Measurements from ENCODE around the gene ZNHIT1.
"Not testable (repeated sequence)": the region's sequence is repeated elsewhere in the genome, so short reads cannot be mapped to it uniquely, and the experiment has no call there.

The ZNHIT1 gene

DNA sequence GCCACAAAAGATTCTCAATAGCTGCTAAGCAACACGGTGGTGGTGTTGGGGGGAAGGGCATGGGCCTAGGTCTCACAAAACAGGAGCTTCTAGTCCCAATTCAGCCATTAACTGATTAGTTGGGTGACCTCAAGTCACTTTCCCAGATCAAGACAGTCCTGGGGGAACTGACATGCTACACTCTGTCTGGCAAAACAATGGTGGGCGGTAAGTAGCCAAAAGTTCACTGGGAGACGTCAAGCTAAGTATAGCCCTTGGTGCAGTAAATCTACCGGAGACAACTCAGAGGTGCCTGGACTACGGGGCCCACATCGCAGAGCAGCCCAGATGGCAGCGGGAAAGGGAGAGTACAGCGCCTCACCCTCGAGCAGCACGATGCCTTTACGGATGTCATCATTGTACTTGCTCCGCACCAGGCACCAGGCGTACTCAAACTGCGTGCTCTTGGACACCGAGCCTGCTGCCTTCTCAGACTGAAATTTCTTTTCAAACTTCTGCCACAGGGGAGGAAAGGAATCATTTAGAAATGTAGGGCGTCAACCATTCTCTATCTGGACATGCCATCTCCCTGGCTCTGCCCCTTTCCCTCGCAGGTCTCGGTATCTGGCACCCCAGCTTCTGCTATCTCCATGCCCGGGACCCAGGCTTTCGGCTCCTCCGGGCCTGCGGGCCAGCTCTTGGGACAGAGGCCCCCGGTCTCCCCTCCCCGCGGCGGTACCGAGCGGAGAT lies 25.8 kb downstream of the ZNHIT1 start:
- no peak for DNase-seq

DNA sequence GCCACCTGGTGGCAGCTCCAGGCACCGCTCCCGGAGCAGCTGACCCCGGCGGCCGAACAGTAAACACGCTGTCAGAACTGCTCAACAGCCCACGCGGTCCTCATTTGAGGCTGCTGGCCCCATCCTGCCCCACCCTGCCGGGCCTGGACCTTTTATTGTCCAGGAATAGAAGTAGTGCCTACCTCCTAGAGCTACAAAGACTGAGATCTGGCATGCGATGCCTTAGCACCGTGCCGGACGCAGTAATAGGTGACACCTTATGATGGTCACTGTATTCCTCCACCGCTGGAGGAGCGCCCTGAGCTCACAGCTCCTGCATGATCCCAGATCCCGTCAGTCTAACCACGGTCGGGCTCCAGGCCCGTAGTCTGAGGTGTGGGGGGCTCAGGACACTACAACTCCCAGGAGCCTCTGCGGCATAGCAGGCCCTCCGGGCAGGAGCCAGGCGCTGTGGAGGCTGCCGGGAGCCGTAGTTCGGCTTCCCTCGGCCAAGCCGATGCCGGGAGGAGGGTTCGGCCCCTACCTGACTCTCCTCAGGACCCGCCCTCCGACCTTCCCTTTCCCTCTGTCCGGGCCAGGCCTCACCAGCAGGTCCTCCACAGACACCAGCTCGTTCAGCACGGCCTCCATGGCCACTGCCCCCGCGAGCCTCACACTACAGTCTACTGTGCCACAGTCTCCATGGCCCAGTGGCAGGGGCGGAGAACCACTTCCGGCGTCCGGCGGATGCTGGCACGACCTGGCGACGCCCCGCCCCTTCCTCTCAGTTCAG lies 26.6 kb downstream of the ZNHIT1 start, which contains the start of gene FIS1:
Gene FIS1, minus strand, starts transcription at position 707 of the 772 bp plus-strand sequence. Its CDS starts 77 bp downstream, at position 630.
- DNase-seq: peak; percentile 95

DNA sequence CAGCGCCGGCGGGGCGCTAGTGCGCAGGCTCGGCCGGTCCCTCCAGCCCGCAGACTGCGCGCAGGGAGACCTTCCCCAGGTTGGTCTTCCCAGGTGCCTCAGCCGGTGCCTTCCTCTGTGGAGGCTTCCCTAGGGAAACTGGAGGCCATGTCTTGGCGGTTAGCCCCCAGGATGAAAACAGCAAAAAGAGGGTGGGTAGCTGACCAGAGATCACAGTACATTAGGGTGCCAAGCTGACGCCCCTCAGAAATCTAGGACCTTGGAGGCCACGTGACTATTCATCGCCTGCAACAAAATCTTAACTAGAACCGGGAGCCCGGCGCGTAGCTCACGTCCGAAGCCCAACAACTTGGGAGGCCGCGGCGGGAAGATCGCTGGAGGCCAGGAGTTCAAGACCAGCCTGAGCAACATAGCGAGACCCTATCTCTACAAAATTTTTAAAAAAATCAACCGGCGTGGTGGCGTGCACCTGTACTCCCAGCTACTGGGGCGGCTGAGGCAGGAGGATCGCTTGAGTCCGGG lies 27.2 kb downstream of the ZNHIT1 start:
- DNase-seq: no peak

DNA sequence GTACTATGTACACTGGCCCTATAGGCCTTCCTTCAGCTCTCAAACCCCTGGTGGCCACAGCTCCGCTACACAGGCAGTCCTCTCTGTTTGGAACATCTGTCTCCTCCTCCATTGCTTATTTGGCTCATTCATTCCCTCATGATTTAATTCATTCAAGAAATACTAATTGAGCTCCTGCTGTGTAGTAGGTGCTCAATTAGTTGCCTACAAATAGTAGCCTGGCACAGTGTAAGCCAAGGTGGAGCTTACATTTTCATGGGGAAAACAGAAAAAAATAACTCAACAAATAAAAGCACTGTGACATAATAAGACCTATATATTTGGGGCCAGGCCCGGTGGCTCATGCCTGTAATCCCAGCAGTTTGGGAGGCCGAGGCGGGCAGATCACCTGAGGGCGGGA lies 30.3 kb downstream of the ZNHIT1 start:
- no peak for DNase-seq

DNA sequence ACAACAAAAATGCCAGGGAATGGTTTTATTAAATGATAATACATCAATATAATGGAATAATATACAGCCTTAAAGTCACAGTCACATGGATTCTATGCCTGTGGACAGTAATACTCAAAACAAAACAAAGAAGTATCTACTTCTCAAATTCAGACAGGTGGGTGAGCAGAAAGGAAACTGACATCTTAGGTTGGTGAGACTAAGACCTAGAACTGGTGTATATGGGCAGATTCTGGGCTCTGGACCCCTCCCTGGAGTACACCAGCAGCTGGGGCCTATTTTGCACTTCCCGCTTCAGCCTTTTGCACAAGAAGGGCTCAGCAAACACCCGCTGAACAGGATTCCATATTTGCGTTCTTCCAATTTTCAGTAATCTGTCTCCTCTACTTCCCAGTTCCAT lies 32.4 kb downstream of the ZNHIT1 start:
- no peak for DNase-seq

DNA sequence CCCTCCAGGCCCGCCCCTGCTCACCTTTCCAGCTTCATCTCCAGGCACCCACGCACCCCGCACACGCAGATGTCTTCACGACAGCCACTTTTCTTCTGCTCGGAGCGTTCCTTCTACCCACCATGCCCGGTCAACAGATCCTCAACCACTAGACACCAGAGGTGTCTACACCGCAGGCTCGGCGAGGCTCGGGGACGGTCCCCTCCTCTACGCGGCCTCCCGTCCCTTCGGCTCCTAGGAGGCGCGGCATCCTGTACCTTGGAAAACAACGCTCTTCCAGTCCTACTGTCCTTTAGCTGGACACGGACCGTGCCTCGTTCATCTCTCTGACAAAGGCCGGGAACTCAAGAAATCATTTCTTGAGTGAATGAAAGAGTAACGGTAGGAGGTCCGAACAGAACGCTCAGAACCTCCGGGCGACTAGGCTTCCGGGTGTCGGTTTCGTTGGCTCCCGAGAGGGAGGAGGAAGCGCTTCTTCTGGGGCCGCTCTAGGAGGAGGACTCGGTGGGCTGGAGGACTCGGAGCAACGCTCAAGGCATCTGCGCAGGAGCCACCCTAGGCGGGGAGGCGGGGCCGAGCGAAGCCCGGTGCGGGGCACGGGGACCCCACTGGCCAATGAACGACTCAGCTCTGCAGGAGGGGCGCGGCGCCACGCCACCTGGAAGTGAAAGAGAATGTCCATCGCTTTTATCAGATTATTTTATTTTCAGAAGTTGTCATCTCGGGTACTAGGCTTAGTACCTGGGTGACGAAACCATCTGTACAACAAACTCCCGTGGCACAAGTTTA lies 34.1 kb downstream of the ZNHIT1 start:
- DNase-seq: peak; percentile 99

DNA sequence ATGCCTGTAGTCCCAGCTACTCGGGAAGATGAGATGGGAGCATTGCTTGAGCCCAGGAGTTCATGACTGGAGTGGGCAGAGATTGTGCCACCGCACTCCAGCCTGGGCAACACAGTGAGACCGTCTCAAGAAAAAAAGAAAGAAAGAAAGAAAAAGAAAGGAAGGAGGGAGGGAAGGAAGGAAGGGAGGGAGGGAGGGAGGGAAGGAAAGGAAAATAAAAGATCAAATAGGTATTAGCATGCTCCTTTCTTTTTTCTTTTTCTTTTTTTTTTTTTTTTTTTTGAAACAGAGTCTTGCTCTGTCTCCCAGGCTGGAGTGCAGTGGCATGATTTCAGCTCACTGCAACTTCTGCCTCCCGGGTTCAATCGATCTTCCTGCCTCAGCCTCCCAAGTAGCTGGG lies 35.2 kb downstream of the ZNHIT1 start:
- not testable (repeated sequence) for DNase-seq

DNA sequence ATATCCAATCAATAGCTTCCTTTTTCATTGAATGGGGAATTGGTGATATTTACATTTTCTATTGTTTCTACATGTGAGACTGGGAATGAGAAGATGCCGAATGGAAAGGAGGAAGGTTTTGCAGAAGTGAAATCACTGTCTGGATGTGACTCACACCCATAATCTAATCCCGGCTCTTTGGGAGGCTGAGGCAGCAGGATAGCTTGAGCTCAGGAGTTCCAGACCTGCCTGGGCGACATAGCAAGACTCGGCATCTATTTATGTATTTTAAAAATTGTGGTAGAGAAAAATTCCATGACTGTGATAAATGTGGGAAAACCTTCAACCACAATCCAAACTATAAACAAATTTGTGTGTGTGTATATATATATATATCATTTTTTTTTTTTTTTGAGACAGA lies 37.8 kb downstream of the ZNHIT1 start:
- no peak for DNase-seq

DNA sequence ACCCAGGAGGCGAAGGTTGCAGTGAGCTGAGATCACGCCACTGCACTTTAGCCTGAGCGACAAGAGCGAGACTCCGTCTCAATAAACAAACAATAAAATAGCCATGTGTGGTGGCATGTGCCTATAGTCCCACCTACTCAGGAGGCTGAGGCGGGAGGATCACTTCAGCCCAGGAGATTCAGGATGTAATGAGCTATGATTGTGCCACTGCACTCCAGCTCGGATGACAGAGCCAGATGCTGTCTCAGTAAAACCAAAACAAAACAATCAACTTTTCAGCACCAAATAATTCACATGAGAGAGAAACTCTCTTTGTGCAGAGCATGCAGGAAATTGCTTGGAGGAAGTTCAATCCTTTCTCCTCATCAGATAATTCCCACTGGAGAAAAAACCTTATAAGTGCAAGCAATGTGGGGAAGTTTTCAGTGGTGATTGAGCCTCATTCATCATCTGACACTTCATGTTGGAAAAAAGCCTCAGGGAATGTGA lies 40.3 kb downstream of the ZNHIT1 start:
- no peak for DNase-seq

DNA sequence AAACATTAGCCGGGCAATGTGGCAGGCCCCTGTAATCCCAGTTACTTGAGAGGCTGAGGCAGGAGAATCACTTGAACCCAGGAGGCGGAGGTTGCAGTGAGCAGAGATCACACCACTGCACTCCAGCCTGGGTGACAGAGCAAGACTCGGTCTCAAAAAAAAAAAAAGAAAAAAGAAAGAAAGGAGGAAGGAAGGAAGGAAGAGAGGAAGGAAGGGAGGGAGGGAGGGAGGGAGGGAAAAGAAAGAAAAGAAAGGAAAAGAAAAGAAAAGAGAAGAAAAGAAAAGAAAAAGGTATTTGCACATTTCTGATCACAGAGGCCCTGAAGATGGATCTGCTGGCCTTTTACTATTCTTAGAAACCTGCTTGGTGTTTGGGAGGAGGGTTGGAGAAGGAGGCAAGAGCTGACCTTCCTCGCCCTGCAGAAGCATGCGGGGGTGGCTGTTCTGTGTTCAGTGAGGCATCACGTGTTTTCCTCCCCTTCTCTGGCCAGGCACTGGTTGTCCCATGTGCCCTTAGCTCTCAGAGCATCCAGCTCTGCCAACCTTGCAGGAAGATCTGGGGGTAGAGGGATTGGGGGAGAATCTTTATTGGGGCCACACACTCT lies 46.2 kb downstream of the ZNHIT1 start:
- not testable (repeated sequence) for DNase-seq

DNA sequence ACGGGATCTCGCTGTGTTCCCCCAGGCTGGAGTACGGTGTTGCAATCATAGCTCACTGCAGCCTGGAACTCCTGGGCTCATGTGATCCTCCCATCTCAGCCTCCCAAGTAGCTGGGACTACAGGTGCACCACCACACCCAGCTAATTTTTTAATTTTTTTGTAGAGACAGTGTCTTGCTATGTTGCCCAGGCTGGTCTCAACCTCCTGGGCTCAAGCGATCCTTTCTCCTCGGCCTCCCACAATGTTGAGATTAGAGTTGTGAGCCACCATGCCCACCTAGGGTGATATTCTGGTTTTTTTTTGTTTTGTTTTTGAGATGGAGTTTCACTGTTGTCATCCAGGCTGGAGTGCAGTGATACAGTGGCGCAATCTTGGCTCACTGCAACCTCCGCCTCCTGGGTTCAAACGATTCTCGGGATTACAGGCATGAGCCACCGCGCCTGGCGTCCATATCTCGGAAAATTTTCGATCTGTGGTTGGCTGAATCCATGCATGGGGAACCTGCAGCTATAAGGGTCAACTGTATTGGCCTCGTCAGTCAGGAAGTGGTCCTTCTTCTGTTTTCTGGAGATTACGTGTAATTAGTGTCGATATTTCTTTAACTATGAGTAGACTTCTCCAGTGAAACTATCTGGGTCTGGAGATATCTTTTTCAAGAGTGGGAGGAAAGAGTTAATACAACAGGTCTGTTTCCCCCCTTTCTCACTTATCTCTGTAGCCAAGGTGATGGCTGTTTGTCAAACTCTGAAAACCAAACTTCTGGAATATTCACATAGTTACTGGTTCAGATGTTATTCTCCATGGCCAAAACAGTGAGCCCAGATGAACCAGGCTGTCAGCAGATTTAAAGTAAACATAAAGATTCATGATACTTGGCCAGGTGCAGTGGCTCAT lies 47.9 kb downstream of the ZNHIT1 start:
- no peak for DNase-seq

DNA sequence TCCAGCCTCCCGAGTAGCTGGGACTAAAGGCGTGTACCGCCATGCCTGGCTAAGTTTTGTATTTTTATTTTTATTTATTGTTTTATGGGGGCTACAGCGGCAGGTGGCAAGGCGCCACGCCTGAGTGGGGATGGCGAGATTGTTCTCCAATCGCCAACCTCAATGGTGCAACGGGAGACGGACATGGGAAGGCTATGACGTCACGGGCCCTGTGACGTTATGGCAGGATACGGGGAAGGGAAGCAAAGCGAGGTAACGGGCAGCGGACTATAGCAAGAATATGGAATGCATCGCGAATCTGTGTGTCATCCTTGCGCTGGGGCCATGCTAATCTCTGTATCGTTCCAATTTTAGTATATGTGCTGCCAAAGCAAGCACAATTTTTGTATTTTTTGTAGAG lies 51.7 kb downstream of the ZNHIT1 start:
- DNase-seq: no peak

DNA sequence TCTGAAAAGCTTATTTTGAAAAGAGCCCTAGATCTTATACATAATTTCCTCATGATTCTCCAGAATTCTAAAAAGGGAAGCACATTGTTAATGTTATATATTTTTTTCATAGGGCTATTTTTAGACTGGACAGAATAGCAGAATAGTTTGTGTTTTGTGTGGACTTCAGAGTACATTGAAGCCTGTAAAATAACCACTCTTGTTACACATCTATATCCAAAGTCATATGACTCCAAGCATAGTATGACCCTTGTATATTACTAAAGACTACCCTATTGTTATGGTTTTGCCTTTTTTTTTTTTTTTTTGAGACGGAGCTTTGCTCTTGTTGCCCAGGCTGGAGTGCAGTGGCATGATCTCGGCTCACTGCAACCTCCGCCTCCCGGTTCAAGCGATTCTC lies 53.1 kb downstream of the ZNHIT1 start:
- DNase-seq: no peak

DNA sequence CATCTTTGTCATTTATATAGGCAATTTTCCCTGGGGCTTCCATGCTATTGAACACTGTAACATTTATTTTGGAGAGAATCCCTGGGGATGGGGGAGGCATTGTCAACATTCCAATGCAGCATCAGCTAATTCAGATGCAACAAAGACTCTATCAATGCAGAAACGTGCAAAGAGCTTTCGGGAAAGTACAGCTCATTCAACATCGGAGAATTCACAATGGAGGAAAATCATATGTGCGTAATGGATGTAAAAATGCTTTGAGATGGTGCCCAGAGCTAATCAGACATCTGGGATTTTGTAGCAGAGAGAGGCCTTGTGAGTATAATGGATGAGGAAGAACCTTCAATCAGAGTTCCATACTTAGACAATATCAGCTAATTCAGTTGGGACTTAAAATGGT lies 55.2 kb downstream of the ZNHIT1 start:
- no peak for DNase-seq
